ENCODE measurements around the gene SPAG16. TPM values are rescaled to one million over a fixed set of nuclear protein-coding genes. Genes with fewer than 3 reads are reported as not detected.

The SPAG16 gene
- total RNA-seq, 1 experiment from 2014 or later, result 17.3 TPM

DNA sequence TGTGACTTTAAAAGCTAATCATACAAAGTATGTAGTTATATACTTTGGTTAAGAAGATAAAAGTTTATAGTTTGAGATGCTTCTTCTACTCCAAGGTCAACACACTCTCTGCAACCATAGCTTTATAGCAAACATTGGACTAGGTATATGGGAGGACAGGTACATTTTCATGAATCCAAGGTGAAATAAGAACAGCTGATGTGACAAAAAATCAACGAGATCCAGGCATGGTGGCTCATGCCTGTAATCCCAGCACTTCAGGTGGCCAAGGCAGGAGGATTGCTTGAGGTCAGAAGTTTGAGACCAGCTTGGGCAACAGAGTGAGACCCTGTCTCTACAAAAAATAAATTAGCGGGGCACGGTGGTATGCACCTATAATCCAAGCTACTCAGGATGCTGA lies 963.3 kb downstream of the SPAG16 start:
- no peak overlapping the region for H2AFZ ChIP-seq (ENCODE audit: low read length)
- DNase-seq, result no peak
- H4K8ac ChIP-seq (replicated peaks; ENCODE audit: insufficient read length, low read depth, low read length), result no peak overlapping the region
- H3K56ac ChIP-seq (ENCODE audit: insufficient read length, low read depth, low read length), result no peak overlapping the region
- no peaks in the 10 kb centered on the region for H3K9me3 ChIP-seq (ENCODE audit: control insufficient read depth, low read depth, low read length)
- Mint-ChIP-seq H3K4me3 (no peak overlapping the region), H3K9me3 (no peaks in the 10 kb centered on the region; a peak in 1 of 5 replicates), H3K36me3 (ENCODE audit: insufficient read depth in 1 of 3, low read depth in 3 of 3) (no peaks in the 10 kb centered on the region), H3K4me1 (peaks cover 9 to 15% of the 10 kb centered on the region in 2 experiments), H3K27me3 (ENCODE audit: low read depth) (no peaks in the 10 kb centered on the region), H3K27ac (no peak overlapping the region)
- no peak overlapping the region for H2BK12ac ChIP-seq (ENCODE audit: insufficient read length, low read depth, low read length)
- no peak overlapping the region for H3K9ac ChIP-seq (ENCODE audit: extremely low read depth, insufficient read length, low read length)
- no CpG with 5 or more reads among the region's 3 CpGs for WGBS (ENCODE audit: extremely low coverage, insufficient read length, low lambda C conversion rate)
- H3K23ac ChIP-seq (ENCODE audit: insufficient read length, low read depth, low read length), result no peak overlapping the region
- no peak overlapping the region for H4K5ac ChIP-seq (ENCODE audit: insufficient read length, low read depth, low read length)
- H3T11ph ChIP-seq (ENCODE audit: low read length), result no peak overlapping the region
- H3K23me2 ChIP-seq (ENCODE audit: insufficient read length, low read depth, low read length, poor library complexity, severe bottlenecking), result no peaks in the 10 kb centered on the region
- H2BK120ac ChIP-seq (ENCODE audit: low read depth, low read length, poor library complexity, severe bottlenecking), result no peak overlapping the region
- H2BK15ac ChIP-seq (ENCODE audit: low read depth, low read length), result no peak overlapping the region
- no peak overlapping the region for H3K4me2 ChIP-seq (ENCODE audit: insufficient read depth, insufficient read length, low read length)
- H3K79me2 ChIP-seq (ENCODE audit: insufficient read depth, low read length), result no peaks in the 10 kb centered on the region
- H3K79me1 ChIP-seq (ENCODE audit: insufficient read depth, low read depth, low read length, poor library complexity, severe bottlenecking), result no peaks in the 10 kb centered on the region
- no peak overlapping the region for H4K91ac ChIP-seq (ENCODE audit: insufficient read length, low read depth, low read length)
- no peak overlapping the region for H3K27ac ChIP-seq (ENCODE audit: insufficient read length, low read depth, low read length)
- H3K27me3 ChIP-seq (ENCODE audit: insufficient read depth, low read length), result no peaks in the 10 kb centered on the region
- H3K4ac ChIP-seq (ENCODE audit: low read depth, low read length), result no peak overlapping the region
- no peaks in the 10 kb centered on the region for H4K20me1 ChIP-seq (ENCODE audit: control insufficient read depth, insufficient read depth, insufficient read length)
- no peak overlapping the region for H3K14ac ChIP-seq (ENCODE audit: insufficient read depth, low read length)
- H2AK5ac ChIP-seq (ENCODE audit: insufficient read length, low read length), result no peak overlapping the region
- no peak for TF ChIP-seq CTCF (conservative IDR thresholded peaks at IDR 0.05)
- H3K4me1 ChIP-seq (ENCODE audit: insufficient read depth, low read length), result peaks cover 2% of the 10 kb centered on the region; the same call in 1 of the 2 replicates
- H2BK20ac ChIP-seq (ENCODE audit: low read depth, low read length, poor library complexity, severe bottlenecking), result no peak overlapping the region
- H2BK5ac ChIP-seq (ENCODE audit: insufficient read length, low read length), result no peak overlapping the region
- H3K18ac ChIP-seq (ENCODE audit: insufficient read length, low read depth, low read length), result no peak overlapping the region

Data from H9 (cell line).